Measurements from ENCODE around the gene GJC1. TPM values are rescaled to one million over a fixed set of nuclear protein-coding genes. Genes with fewer than 3 reads are reported as not detected.
"Not testable (repeated sequence)": the region's sequence is repeated elsewhere in the genome, so short reads cannot be mapped to it uniquely, and the experiment has no call there.

The GJC1 gene
- polyA plus RNA-seq, 1 experiment, result 20.6 TPM

- DNase-seq (ENCODE audit: low read depth, low spot score), result peak; percentile 67
- POLR2A ChIA-PET, result interaction anchor here (0.6 to 1.5 kb wide), 5 partner anchors 8 to 75 kb away, joined by 3 to 6 read pairs (median 4); no protein-coding TSS in a partner anchor
- TF ChIP-seq CTCF (IDR thresholded peaks at IDR 0.05; ENCODE audit: low read depth, low read length), result no peak
- no peaks in the 10 kb centered on the region for H3K27me3 ChIP-seq (ENCODE audit: control insufficient read depth, insufficient read depth, low read length)
- no peaks in the 10 kb centered on the region for H3K9me3 ChIP-seq (ENCODE audit: control insufficient read depth, insufficient read depth, low read length)
- no peak overlapping the region for H3K4me3 ChIP-seq (ENCODE audit: low read depth, low read length)
- CTCF ChIA-PET, result interaction anchor here (0.6 to 1.2 kb wide), 3 partner anchors 41 to 356 kb away, joined by 4 to 5 read pairs (median 4); no protein-coding TSS in a partner anchor
- H3K27ac ChIP-seq (ENCODE audit: low read depth, low read length), result no peak overlapping the region
Observed at GRCh38 chr17:44820631-44821212, 9.4 kb downstream of the GJC1 start.

GRCh38 chr17:44818508-44818907 lies 11.6 kb downstream of the GJC1 start:
- H3K27ac ChIP-seq (ENCODE audit: low read depth, low read length); DNase-seq (ENCODE audit: low read depth, low spot score); CTCF ChIA-PET; H3K27me3 ChIP-seq (ENCODE audit: control insufficient read depth, insufficient read depth, low read length); H3K4me3 ChIP-seq (ENCODE audit: low read depth, low read length); POLR2A ChIA-PET; H3K9me3 ChIP-seq (ENCODE audit: control insufficient read depth, insufficient read depth, low read length): not testable (repeated sequence)

GRCh38 chr17:44812263-44812662 lies 17.8 kb downstream of the GJC1 start:
- CTCF ChIA-PET, result interaction anchor here (0.6 to 1.2 kb wide), 2 partner anchors 19 to 33 kb away, joined by 3 to 4 read pairs; no protein-coding TSS in a partner anchor
- Histone ChIP-seq H3K27me3 (ENCODE audit: control insufficient read depth, insufficient read depth, low read length) (no peaks in the 10 kb centered on the region), H3K9me3 (ENCODE audit: control insufficient read depth, insufficient read depth, low read length) (no peaks in the 10 kb centered on the region), H3K4me3 (ENCODE audit: low read depth, low read length) (no peak overlapping the region), H3K27ac (ENCODE audit: low read depth, low read length) (no peak overlapping the region)
- TF ChIP-seq CTCF (IDR thresholded peaks at IDR 0.05; ENCODE audit: low read depth, low read length), result no peak
- POLR2A ChIA-PET, result interaction anchor here (0.9 kb wide), 1 partner anchor 8 kb away, joined by 3 read pairs; no protein-coding TSS in a partner anchor
- no peak for DNase-seq (ENCODE audit: low read depth, low spot score)

- H3K27me3 ChIP-seq (ENCODE audit: control insufficient read depth, insufficient read depth, low read length); DNase-seq (ENCODE audit: low read depth, low spot score); POLR2A ChIA-PET; H3K9me3 ChIP-seq (ENCODE audit: control insufficient read depth, insufficient read depth, low read length); H3K27ac ChIP-seq (ENCODE audit: low read depth, low read length); H3K4me3 ChIP-seq (ENCODE audit: low read depth, low read length): not testable (repeated sequence)
- CTCF ChIA-PET, result interaction anchor here (1.0 kb wide), 1 partner anchor 327 kb away, joined by 4 read pairs; the partner anchor contains the start of gene ACBD4
Observed at GRCh38 chr17:44808656-44809388, 21.3 kb downstream of the GJC1 start.

- ChIA-PET POLR2A (no interaction called here), CTCF (interaction anchor here (1.2 kb wide), 1 partner anchor 71 kb away, joined by 4 read pairs; no protein-coding TSS in a partner anchor)
Observed at GRCh38 chr17:44808156-44808555, 21.9 kb downstream of the GJC1 start.

More at GRCh38 chr17:44808156-44808555, 21.9 kb downstream of the GJC1 start:
- H3K27me3 ChIP-seq (ENCODE audit: control insufficient read depth, insufficient read depth, low read length), result no peaks in the 10 kb centered on the region
- peaks cover 3% of the 10 kb centered on the region; the same call in 1 of the 2 replicates for H3K9me3 ChIP-seq (ENCODE audit: control insufficient read depth, insufficient read depth, low read length)
- DNase-seq (ENCODE audit: low read depth, low spot score), result no peak
- no peak for TF ChIP-seq CTCF (IDR thresholded peaks at IDR 0.05; ENCODE audit: low read depth, low read length)
- H3K4me3 ChIP-seq (ENCODE audit: low read depth, low read length), result no peak overlapping the region
- no peak overlapping the region for H3K27ac ChIP-seq (ENCODE audit: low read depth, low read length)

Data from AG04450 (cell line).